ENCODE measurements around the gene METTL4.

Gene METTL4

GRCh38 chr18:2515908-2516625, 55.2 kb downstream of the METTL4 start:
- no peak for DNase-seq

- no peak for DNase-seq
Measured at GRCh38 chr18:2515171-2515787, 56.0 kb downstream of the METTL4 start.

- DNase-seq: no peak
Measured at GRCh38 chr18:2513616-2514015, 57.7 kb downstream of the METTL4 start.

GRCh38 chr18:2512059-2512458, 59.2 kb downstream of the METTL4 start:
- no peak for DNase-seq

DNA sequence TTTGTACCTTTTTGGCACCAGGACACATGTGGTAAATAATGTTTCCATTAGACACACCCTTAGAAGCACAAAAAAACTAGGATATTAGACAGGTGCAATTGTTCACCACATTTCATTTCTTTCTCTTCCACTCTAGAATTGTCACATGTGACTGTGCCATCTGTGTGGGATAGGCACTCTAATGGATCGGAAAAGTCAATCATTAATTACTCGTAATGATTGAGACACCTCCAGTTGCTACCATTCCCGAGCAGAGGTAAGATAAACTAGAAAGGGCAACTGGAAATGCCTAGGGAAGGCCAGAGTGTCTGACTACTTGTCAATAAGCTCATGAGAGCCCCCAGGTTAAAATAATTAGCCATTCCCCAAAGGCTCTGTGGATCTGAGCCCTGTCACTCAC, 59.9 kb downstream of the METTL4 start:
- DNase-seq: no peak

DNA sequence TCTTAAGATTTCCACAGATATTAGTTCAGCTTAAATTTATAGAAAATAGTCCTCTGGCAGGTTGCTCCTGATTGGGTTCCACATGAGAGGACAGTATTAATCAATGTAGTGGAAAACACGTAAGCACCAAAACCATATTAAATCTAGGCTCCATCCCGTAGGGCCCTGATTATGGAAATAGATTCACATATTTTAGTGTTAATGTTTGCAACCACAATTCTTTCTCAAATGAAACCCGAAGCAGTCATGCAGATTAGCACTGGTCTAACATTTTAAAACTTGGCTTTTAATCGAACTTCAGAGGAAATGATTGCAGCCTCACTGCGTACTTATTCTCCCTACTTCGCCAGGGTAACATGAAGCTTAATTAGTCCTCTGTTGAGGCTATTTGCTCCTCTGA, 60.9 kb downstream of the METTL4 start:
- no peak for DNase-seq

GRCh38 chr18:2508678-2509077, 62.6 kb downstream of the METTL4 start:
- no peak for DNase-seq

GRCh38 chr18:2508155-2508554, 63.1 kb downstream of the METTL4 start:
- no peak for DNase-seq

DNA sequence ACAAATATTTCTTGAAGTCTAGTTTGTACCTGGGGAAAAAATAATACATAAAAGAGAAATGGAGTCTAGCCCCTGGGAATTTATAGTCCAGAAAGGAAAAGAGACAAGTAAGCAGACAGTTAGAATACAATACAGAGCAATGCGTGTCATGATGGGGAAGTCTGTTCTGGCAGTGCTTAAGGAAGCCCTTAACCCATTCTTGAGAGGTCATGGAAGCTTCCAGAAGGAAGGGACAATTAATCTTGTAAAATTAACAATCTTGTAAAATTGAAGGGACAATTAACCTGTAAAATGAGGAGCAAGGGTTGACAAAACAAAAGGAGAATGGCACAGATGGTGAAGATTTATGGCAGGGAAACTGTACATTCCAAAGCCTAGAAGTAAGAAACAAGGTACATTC, 66.7 kb downstream of the METTL4 start:
- no peak for DNase-seq

DNA sequence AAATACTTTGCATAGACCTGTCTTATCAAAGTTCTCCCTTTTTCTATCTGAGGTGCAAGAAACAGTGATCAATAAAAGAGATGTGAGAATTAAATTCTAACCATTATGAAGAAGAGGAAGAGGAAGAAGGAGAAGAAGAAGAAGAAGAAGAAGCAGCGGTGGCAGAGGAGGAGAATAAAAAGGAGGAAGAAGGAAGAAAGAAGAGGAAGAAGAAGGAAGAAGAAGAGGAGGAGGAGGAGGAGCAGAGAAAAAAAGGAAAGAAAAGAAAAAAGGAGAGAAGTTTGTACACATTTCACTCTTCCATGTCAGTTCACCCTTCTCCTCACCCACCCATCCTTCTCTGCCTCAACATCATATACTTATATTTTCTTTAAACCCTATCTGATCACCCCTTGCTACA, 68.4 kb downstream of the METTL4 start:
- DNase-seq: no peak

- DNase-seq: no peak
Measured at GRCh38 chr18:2502394-2502793, 68.9 kb downstream of the METTL4 start.

- no peak for DNase-seq
Measured at GRCh38 chr18:2497797-2498196, 73.5 kb downstream of the METTL4 start.

- DNase-seq: no peak
Measured at GRCh38 chr18:2495381-2495780, 75.9 kb downstream of the METTL4 start.

DNA sequence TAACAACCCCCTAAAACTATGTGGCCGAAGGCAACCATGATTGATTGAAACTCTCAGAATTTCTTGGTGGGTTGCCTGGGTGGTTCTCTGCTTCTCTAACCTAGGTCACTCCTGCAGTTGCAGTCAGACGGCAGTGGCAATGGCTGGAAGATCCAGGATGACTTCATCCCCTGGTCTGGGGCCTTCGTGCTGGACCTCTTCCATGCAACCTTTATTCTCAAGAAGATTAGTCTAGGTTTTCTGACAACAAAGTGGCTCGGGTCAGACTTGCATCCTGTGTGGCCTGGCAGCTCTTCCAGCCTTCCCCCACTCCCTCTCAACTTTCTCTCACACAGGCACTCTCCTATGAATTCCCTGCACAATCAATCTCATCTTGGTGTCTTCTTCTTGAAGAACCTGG, 76.4 kb downstream of the METTL4 start:
- DNase-seq: no peak

Measured in cerebellar nuclear complex (tissue), 1 donor.